HEK293 (cell line): ENCODE results near the gene WNT7B.

Source experiments
- CTCF ChIP-seq: fragments of 450-650 bp; formaldehyde crosslinking; IDR thresholded peaks from 2 replicates; pipeline ENCODE4 v1.5.1; 2016; ENCODE audit warnings: missing biosample characterization, missing genetic modification characterization
- IKZF3 ChIP-seq: fragments of 450-650 bp; IDR thresholded peaks from 2 replicates; pipeline ENCODE4 v1.5.0; 2018; ENCODE audit warnings: missing biosample characterization, mild to moderate bottlenecking, missing genetic modification characterization, moderate library complexity
- REST ChIP-seq: fragments of 450-650 bp; formaldehyde crosslinking; IDR thresholded peaks from 2 replicates; pipeline ENCODE4 v1.5.1; 2016; ENCODE audit warnings: missing biosample characterization, missing genetic modification characterization
- TSHZ1 ChIP-seq: fragments of 450-650 bp; formaldehyde crosslinking; IDR thresholded peaks from 2 replicates; pipeline ENCODE4 v1.5.1; 2016; ENCODE audit warnings: missing biosample characterization, missing genetic modification characterization, borderline replicate concordance
- ZNF138 ChIP-seq: fragments of 450-650 bp; formaldehyde crosslinking; IDR thresholded peaks from 2 replicates; pipeline ENCODE4 v1.5.1; 2016; ENCODE audit warnings: missing biosample characterization, missing genetic modification characterization, borderline replicate concordance
- ZNF24 ChIP-seq: fragments of 450-650 bp; formaldehyde crosslinking; IDR thresholded peaks from 2 replicates; pipeline ENCODE4 v1.5.1; 2016; ENCODE audit warnings: missing biosample characterization, missing genetic modification characterization
- ZNF830 ChIP-seq: fragments of 450-650 bp; IDR thresholded peaks from 2 replicates; pipeline ENCODE4 v1.5.0; 2018; ENCODE audit warnings: missing biosample characterization, missing genetic modification characterization, low read depth, mild to moderate bottlenecking, moderate library complexity
- TF ChIP-seq, protein P1 (sequence below): fragments of 450-650 bp; formaldehyde crosslinking; IDR thresholded peaks from 2 replicates; pipeline ENCODE4 v1.5.1; 2016; ENCODE audit warnings: missing biosample characterization, missing genetic modification characterization
- TF ChIP-seq, protein P2 (sequence below): fragments of 450-650 bp; formaldehyde crosslinking; IDR thresholded peaks from 2 replicates; pipeline ENCODE4 v1.5.1; 2016; ENCODE audit warnings: missing biosample characterization, missing genetic modification characterization, low read depth

GRCh38 chr22:45964372-45964771, 12.6 kb downstream of the WNT7B start:
- TF ChIP-seq IKZF3 (tag by site-specific recombination) (no peak), CTCF (tag by site-specific recombination) (no peak), ZNF138 (tag by site-specific recombination) (no peak), REST (tag by site-specific recombination) (no peak), ZNF830 (no peak), ZNF24 (tag by site-specific recombination) (no peak), TSHZ1 (tag by site-specific recombination) (no peak)
- TF ChIP-seq, protein P1, sequence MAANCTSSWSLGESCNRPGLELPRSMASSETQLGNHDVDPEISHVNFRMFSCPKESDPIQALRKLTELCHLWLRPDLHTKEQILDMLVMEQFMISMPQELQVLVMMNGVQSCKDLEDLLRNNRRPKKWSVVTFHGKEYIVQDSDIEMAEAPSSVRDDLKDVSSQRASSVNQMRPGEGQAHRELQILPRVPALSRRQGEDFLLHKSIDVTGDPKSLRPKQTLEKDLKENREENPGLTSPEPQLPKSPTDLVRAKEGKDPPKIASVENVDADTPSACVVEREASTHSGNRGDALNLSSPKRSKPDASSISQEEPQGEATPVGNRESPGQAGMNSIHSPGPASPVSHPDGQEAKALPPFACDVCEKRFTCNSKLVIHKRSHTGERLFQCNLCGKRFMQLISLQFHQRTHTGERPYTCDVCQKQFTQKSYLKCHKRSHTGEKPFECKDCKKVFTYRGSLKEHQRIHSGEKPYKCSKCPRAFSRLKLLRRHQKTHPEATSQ = no peak
- TF ChIP-seq, protein P2, sequence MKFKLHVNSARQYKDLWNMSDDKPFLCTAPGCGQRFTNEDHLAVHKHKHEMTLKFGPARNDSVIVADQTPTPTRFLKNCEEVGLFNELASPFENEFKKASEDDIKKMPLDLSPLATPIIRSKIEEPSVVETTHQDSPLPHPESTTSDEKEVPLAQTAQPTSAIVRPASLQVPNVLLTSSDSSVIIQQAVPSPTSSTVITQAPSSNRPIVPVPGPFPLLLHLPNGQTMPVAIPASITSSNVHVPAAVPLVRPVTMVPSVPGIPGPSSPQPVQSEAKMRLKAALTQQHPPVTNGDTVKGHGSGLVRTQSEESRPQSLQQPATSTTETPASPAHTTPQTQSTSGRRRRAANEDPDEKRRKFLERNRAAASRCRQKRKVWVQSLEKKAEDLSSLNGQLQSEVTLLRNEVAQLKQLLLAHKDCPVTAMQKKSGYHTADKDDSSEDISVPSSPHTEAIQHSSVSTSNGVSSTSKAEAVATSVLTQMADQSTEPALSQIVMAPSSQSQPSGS = no peak
